T-helper 1 cell treated with Interleukin-12 subunit alpha and Interleukin-12 subunit beta and Interleukin-4 antibody, amounts not matched to agents 30 ng/mL and 1 ng/mL, for 36 hours (primary cell): ENCODE measurements around the gene ZNF81. TPM values are rescaled to one million over a fixed set of nuclear protein-coding genes. Genes with fewer than 3 reads are reported as not detected.
"Not testable (repeated sequence)": the region's sequence is repeated elsewhere in the genome, so short reads cannot be mapped to it uniquely, and the experiment has no call there.

Experiments
- intact Hi-C: fragments of 100-400 bp; cut with micrococcal nuclease; formaldehyde crosslinking; loops from one replicate; pipeline ENCODE4 v1.15.1; 2024
- total RNA-seq: library from RNA; stranded (reverse); gene quantifications from 2 replicates; pipeline ENCODE4 v1.2.3, GENCODE V29; 2022

ZNF81 gene
- total RNA-seq, 1 donor from 2014 or later, result 10.4 TPM

GRCh38 chrX:47931970-47932369, 95.3 kb downstream of the ZNF81 start:
- intact Hi-C loops, result not testable (repeated sequence)

GRCh38 chrX:47933946-47934345, 97.2 kb downstream of the ZNF81 start:
- intact Hi-C loops, result no loop called here

- intact Hi-C loops, result no loop called here
Measured at GRCh38 chrX:47936224-47936939, 99.7 kb downstream of the ZNF81 start.

GRCh38 chrX:47936940-47937317, 100.2 kb downstream of the ZNF81 start:
- intact Hi-C loops, result no loop called here

- intact Hi-C loops, result no loop called here
Measured at GRCh38 chrX:47940448-47940847, 103.7 kb downstream of the ZNF81 start.

GRCh38 chrX:47941423-47941822, 104.7 kb downstream of the ZNF81 start:
- intact Hi-C loops, result no loop called here

- intact Hi-C loops, result not testable (repeated sequence)
Measured at GRCh38 chrX:47955295-47955694, 118.6 kb downstream of the ZNF81 start.

- intact Hi-C loops, result no loop called here
Measured at GRCh38 chrX:47956016-47956415, 119.3 kb downstream of the ZNF81 start.

- intact Hi-C loops, result not testable (repeated sequence)
Measured at GRCh38 chrX:47958206-47958605, 121.5 kb downstream of the ZNF81 start.

- intact Hi-C loops, result loop anchor here (1.0 kb wide), 1 partner anchor 67 kb away; no protein-coding TSS in a partner anchor
Measured at GRCh38 chrX:47958761-47959342, 122.2 kb downstream of the ZNF81 start.

- intact Hi-C loops, result no loop called here
Measured at GRCh38 chrX:47960406-47960805, 123.7 kb downstream of the ZNF81 start.

- intact Hi-C loops, result not testable (repeated sequence)
Measured at GRCh38 chrX:47961830-47962229, 125.1 kb downstream of the ZNF81 start.

- intact Hi-C loops, result not testable (repeated sequence)
Measured at GRCh38 chrX:47965526-47965925, 128.8 kb downstream of the ZNF81 start.

Other genes with a start within 250 kb of the ZNF81 start
- gene SYN1, start 217.0 kb upstream of the ZNF81 start, total RNA-seq, result 0.17 and 1.1 TPM in 2 replicates
- gene CFP, start 207.0 kb upstream of the ZNF81 start, total RNA-seq, result 25.2 and 26.9 TPM in 2 replicates
- gene ELK1, start 186.3 kb upstream of the ZNF81 start, total RNA-seq, result 63.3 and 68.5 TPM in 2 replicates
- 142 and 157 TPM in 2 replicates for gene UXT, start 177.7 kb upstream of the ZNF81 start, total RNA-seq
- gene ZNF182, start 167.1 kb downstream of the ZNF81 start, total RNA-seq, result 6.5 and 6.7 TPM in 2 replicates
- not detected in 2 replicates for gene SPACA5, start 170.1 kb downstream of the ZNF81 start, total RNA-seq
- 0.44 and 0.54 TPM in 2 replicates for gene ZNF630, start 234.7 kb downstream of the ZNF81 start, total RNA-seq